ENCODE results near the gene HECTD2.

- TF ChIP-seq POLR2AphosphoS5 (IDR thresholded peaks at IDR 0.05; ENCODE audit: borderline replicate concordance, low read depth, low read length): no peak
- no peak for TF ChIP-seq EZH2 (IDR thresholded peaks at IDR 0.05)
Measured at GRCh38 chr10:91552274-91553095, 142.3 kb downstream of the HECTD2 start.
